ENCODE results near the gene CDC42BPB.

The CDC42BPB gene

DNA sequence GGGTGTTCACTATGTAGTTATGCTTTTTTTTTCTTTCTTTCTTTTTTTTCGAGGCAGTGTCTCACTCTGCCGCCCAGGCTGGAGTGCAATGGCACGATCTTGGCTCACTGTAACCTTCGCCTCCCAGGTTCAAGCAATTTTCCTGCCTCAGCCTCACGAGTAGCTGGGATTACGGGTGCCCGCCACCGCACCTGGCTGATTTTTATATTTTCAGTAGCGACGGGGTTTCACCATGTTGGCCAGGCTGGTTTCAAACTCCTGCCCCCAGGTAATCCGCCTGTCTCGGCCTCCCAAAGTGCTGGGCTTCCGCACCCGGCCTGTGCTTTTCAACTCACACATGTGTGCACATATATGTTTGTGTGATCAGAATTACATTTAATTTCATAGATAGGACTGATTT lies 173.8 kb downstream of the CDC42BPB start:
- no peaks in the 10 kb centered on the region for H3K9me3 Mint-ChIP-seq
- no peak overlapping the region for H3K4me3 Mint-ChIP-seq
- H3K27ac Mint-ChIP-seq, result no peak overlapping the region
- no peaks in the 10 kb centered on the region for H3K27me3 Mint-ChIP-seq (ENCODE audit: low read depth)
- H3K36me3 Mint-ChIP-seq (ENCODE audit: low read depth), result peaks cover 37% of the 10 kb centered on the region
- DNase-seq (ENCODE audit: low spot score), result no peak
- peaks cover 11% of the 10 kb centered on the region for H3K4me1 Mint-ChIP-seq (ENCODE audit: low read depth)

DNA sequence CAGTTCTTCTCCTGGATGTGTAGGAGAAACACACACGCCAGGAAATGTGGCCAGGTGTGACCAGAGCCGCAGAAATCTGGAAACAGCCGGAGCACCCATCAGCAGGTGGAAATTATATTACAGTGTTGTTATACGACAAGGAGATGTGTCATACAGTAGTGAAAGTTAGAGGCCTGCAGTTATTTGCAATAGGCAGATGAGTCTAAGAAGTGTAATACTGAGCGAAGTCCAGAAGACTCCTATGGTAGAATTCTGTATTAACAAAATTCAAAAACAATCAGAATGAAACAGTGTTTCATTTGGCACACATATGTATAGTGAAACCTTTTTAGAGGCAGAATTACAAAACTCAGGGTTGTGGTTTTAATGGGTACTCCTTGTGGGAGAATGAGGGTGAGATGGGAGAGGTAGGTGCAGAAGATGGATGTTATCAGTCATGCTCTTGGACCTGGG lies 174.2 kb downstream of the CDC42BPB start:
- no peaks in the 10 kb centered on the region for H3K9me3 Mint-ChIP-seq
- DNase-seq (ENCODE audit: low spot score), result peak; percentile 14
- H3K27me3 Mint-ChIP-seq (ENCODE audit: low read depth), result no peaks in the 10 kb centered on the region
- H3K4me1 Mint-ChIP-seq (ENCODE audit: low read depth), result peaks cover 11% of the 10 kb centered on the region
- H3K27ac Mint-ChIP-seq, result peak overlapping the region; percentile 27
- peaks cover 37% of the 10 kb centered on the region for H3K36me3 Mint-ChIP-seq (ENCODE audit: low read depth)
- H3K4me3 Mint-ChIP-seq, result no peak overlapping the region

All from T-helper 2 cell treated with Interferon-gamma antibody and Interleukin-4, amounts not matched to agents 5 μg/mL and 100 μg/mL, for 36 hours (primary cell).